H1 (cell line): ENCODE results near the gene SBNO1. TPM values are rescaled to one million over a fixed set of nuclear protein-coding genes. Genes with fewer than 3 reads are reported as not detected.

Experiments
- CTCF ChIA-PET: fragments of 300-600 bp; sonication (Branson Sonifier 250); formaldehyde crosslinking; loops from one replicate; lab custom pipeline; 2021; ENCODE audit not compliant: partially characterized antibody; lab: Charles Lee
- POLR2A ChIA-PET: fragments of 300-600 bp; sonication (Branson Sonifier 250); formaldehyde crosslinking; loops from one replicate; lab custom pipeline; 2021; ENCODE audit warnings: inconsistent platforms; ENCODE audit not compliant: partially characterized antibody; lab: Charles Lee
- DNase-seq, 2 experiments: peaks; one replicate each; pipeline versions ENCODE4 v3.0.0 to v3.0.0-alpha.2; 2010 to 2022; ENCODE audit warnings: low spot score in 2 of 2, low read depth in 1 of 2, mixed read lengths in 1 of 2
- FAIRE-seq: peaks from 2 replicates; lab custom pipeline; 2011; peaks lifted over from hg19 to GRCh38; lab: Jason Lieb, UNC
- H2AFZ ChIP-seq: 2 replicates; pipeline ENCODE4 v1.8.1; 2012; ENCODE audit warnings: low read length, inconsistent platforms
- H2AK5ac ChIP-seq: 2 replicates; pipeline ENCODE4 v1.6.1; 2013; ENCODE audit warnings: low read depth, low read length
- H2BK120ac ChIP-seq: replicated peaks from 2 replicates; pipeline ENCODE3; 2013; ENCODE audit warnings: low read depth, low read length, inconsistent platforms
- H2BK12ac ChIP-seq: 2 replicates; pipeline ENCODE4 v1.6.1; 2013; ENCODE audit warnings: low read depth, low read length
- H2BK15ac ChIP-seq: 2 replicates; pipeline ENCODE4 v1.6.1; 2013; ENCODE audit warnings: low read length
- H2BK20ac ChIP-seq: 2 replicates; pipeline ENCODE4 v1.6.1; 2013; ENCODE audit warnings: low read length
- H2BK5ac ChIP-seq: 2 replicates; pipeline ENCODE4 v1.6.1; 2013; ENCODE audit warnings: low read depth, low read length
- H3K14ac ChIP-seq: 2 replicates; pipeline ENCODE4 v1.6.1; 2013; ENCODE audit warnings: inconsistent platforms; ENCODE audit not compliant: insufficient read length
- H3K18ac ChIP-seq: 2 replicates; pipeline ENCODE4 v1.6.1; 2013; ENCODE audit warnings: low read length; ENCODE audit errors: extremely low read depth
- H3K23ac ChIP-seq: 2 replicates; pipeline ENCODE4 v1.6.1; 2013; ENCODE audit warnings: inconsistent platforms; ENCODE audit not compliant: insufficient read length
- H3K23me2 ChIP-seq: 2 replicates; pipeline ENCODE4 v1.6.1; 2013; ENCODE audit warnings: low read depth, low read length
- H3K27ac ChIP-seq: 2 replicates; pipeline ENCODE4 v1.6.1; 2011; ENCODE audit warnings: low read depth, low read length, inconsistent platforms
- H3K27me3 ChIP-seq, 4 experiments: replicated peaks in 1 of 4; 1 replicate in 1 of 4; 2 replicates in 3 of 4; pipeline versions ENCODE4 v1.6.1 to v1.8.1; 2011 to 2013; ENCODE audit warnings: low read length in 3 of 4, mild to moderate bottlenecking in 3 of 4, inconsistent platforms in 2 of 4, mixed read lengths in 2 of 4, moderate library complexity in 1 of 4; ENCODE audit not compliant: control insufficient read depth in 3 of 4, insufficient read depth in 3 of 4; ENCODE audit errors: extremely low read depth in 1 of 4
- H3K36me3 ChIP-seq, 4 experiments: 2 replicates each; pipeline versions ENCODE4 v1.6.1 to v1.8.1; 2011 to 2013; ENCODE audit warnings: mild to moderate bottlenecking in 4 of 4, low read length in 3 of 4, moderate library complexity in 2 of 4, control low read depth in 1 of 4, inconsistent platforms in 1 of 4; ENCODE audit not compliant: insufficient read depth in 4 of 4, control insufficient read depth in 2 of 4
- H3K4ac ChIP-seq: replicated peaks from 2 replicates; pipeline ENCODE3; 2013; ENCODE audit warnings: low read length, low read depth, mixed read lengths, inconsistent platforms; ENCODE audit not compliant: insufficient read length
- H3K4me1 ChIP-seq, 4 experiments: replicated peaks in 1 of 4; 1 replicate in 1 of 4; 2 replicates in 3 of 4; pipeline versions ENCODE4 v1.6.1 to v1.8.1; 2011 to 2013; ENCODE audit warnings: low read length in 3 of 4, inconsistent platforms in 2 of 4, mixed read lengths in 1 of 4; ENCODE audit not compliant: insufficient read depth in 4 of 4, control insufficient read depth in 3 of 4
- H3K4me2 ChIP-seq, 2 experiments: 2 replicates each; pipeline versions ENCODE4 v1.6.1 to v1.8.1; 2011 to 2013; ENCODE audit warnings: low read depth in 2 of 2, low read length in 2 of 2, control low read depth in 1 of 2, inconsistent platforms in 1 of 2, mild to moderate bottlenecking in 1 of 2; ENCODE audit not compliant: insufficient read depth in 1 of 2
- H3K4me3 ChIP-seq, 4 experiments: fragments of 200-600, 300-600 bp in 1 of 4; sonication (generic), shearing (Covaris generic), sonication (Bioruptor Twin) in 1 of 4; 2 replicates each; pipeline versions ENCODE4 v1.5.1 to v1.8.1; 2011 to 2016; ENCODE audit warnings: low read length in 4 of 4, low read depth in 3 of 4, control low read depth in 2 of 4, inconsistent platforms in 2 of 4, mild to moderate bottlenecking in 2 of 4, mixed read lengths in 1 of 4, moderate library complexity in 1 of 4; ENCODE audit not compliant: insufficient read depth in 2 of 4; ENCODE audit errors: extremely low read depth in 1 of 4
- H3K56ac ChIP-seq: replicated peaks from 2 replicates; pipeline ENCODE3; 2013; ENCODE audit warnings: low read depth, mild to moderate bottlenecking, mixed read lengths, low read length, inconsistent platforms; ENCODE audit not compliant: insufficient read length
- H3K79me1 ChIP-seq: 2 replicates; pipeline ENCODE4 v1.6.1; 2013; ENCODE audit warnings: low read depth, low read length, control low read depth
- H3K79me2 ChIP-seq, 2 experiments: 2 replicates each; pipeline versions ENCODE4 v1.6.1 to v1.8.1; 2012 to 2013; ENCODE audit warnings: low read length in 2 of 2, mild to moderate bottlenecking in 2 of 2, inconsistent platforms in 1 of 2; ENCODE audit not compliant: insufficient read depth in 2 of 2, control insufficient read depth in 1 of 2
- H3K9ac ChIP-seq, 4 experiments: replicated peaks in 1 of 4; 1 replicate in 1 of 4; 2 replicates in 3 of 4; pipeline versions ENCODE4 v1.6.1 to v1.8.1; 2011 to 2013; ENCODE audit warnings: low read depth in 3 of 4, low read length in 3 of 4, control low read depth in 2 of 4, mild to moderate bottlenecking in 2 of 4, moderate library complexity in 2 of 4, inconsistent platforms in 1 of 4; ENCODE audit errors: extremely low read depth in 1 of 4
- H3K9me3 ChIP-seq, 2 experiments: 2 replicates each; pipeline versions ENCODE4 v1.6.1 to v1.8.1; 2012 to 2013; ENCODE audit warnings: mild to moderate bottlenecking in 2 of 2, moderate library complexity in 2 of 2, control low read depth in 1 of 2, inconsistent platforms in 1 of 2, low read depth in 1 of 2, low read length in 1 of 2, mixed read lengths in 1 of 2; ENCODE audit not compliant: insufficient read depth in 2 of 2
- H4K20me1 ChIP-seq, 2 experiments: replicated peaks in 1 of 2; 2 replicates each; pipeline versions ENCODE3 to v1.8.1; 2011 to 2013; ENCODE audit warnings: inconsistent platforms in 2 of 2, low read length in 2 of 2, mild to moderate bottlenecking in 1 of 2; ENCODE audit not compliant: insufficient read depth in 2 of 2, control insufficient read depth in 1 of 2
- H4K5ac ChIP-seq: 2 replicates; pipeline ENCODE4 v1.6.1; 2013; ENCODE audit warnings: low read length, low read depth, mixed read lengths, inconsistent platforms; ENCODE audit not compliant: insufficient read length
- H4K8ac ChIP-seq: 2 replicates; pipeline ENCODE4 v1.8.0; 2013; ENCODE audit warnings: mild to moderate bottlenecking, moderate library complexity, low read length, inconsistent platforms; ENCODE audit not compliant: insufficient read depth; ENCODE audit errors: extremely low read depth
- H4K91ac ChIP-seq: replicated peaks from 2 replicates; pipeline ENCODE3; 2013; ENCODE audit warnings: low read length, mixed read lengths, inconsistent platforms; ENCODE audit not compliant: insufficient read length
- ASH2L ChIP-seq: fragments of 200-600, 300-600 bp; sonication (generic); IDR thresholded peaks from one replicate; pipeline ENCODE4 v1.7.1; 2017; ENCODE audit warnings: low read length
- EP300 ChIP-seq, 2 experiments: IDR thresholded peaks; 1 replicate in 1 of 2; 2 replicates in 1 of 2; pipeline ENCODE4 v1.6.1; 2011 to 2012; ENCODE audit warnings: low read depth in 2 of 2, low read length in 2 of 2, mild to moderate bottlenecking in 2 of 2, borderline replicate concordance in 1 of 2, inconsistent platforms in 1 of 2, moderate library complexity in 1 of 2
- EZH2 ChIP-seq: fragments of 200-600 bp; sonication (generic); IDR thresholded peaks from 2 replicates; pipeline ENCODE4 v1.7.1; 2012; ENCODE audit warnings: low read depth, mild to moderate bottlenecking, moderate library complexity, low read length, inconsistent platforms; ENCODE audit not compliant: severe bottlenecking
- FOSL1 ChIP-seq: IDR thresholded peaks from 2 replicates; pipeline ENCODE4 v1.6.1; 2011; ENCODE audit warnings: mild to moderate bottlenecking, low read depth, low read length, moderate library complexity; ENCODE audit not compliant: insufficient read depth
- HDAC2 ChIP-seq, 2 experiments: fragments of 300-600 bp in 1 of 2; sonication (generic) in 1 of 2; IDR thresholded peaks; 2 replicates each; pipeline ENCODE4 v1.6.1; 2011 to 2012; ENCODE audit warnings: low read depth in 2 of 2, low read length in 2 of 2, mild to moderate bottlenecking in 2 of 2, moderate library complexity in 2 of 2, borderline replicate concordance in 1 of 2, inconsistent platforms in 1 of 2
- JUN ChIP-seq: IDR thresholded peaks from 2 replicates; pipeline ENCODE4 v1.6.1; 2011; ENCODE audit warnings: low read depth, mild to moderate bottlenecking, improper control_type of control experiment, low read length
- KDM5A ChIP-seq: fragments of 200-600 bp; IDR thresholded peaks from 2 replicates; pipeline ENCODE4 v1.7.1; 2012; ENCODE audit warnings: mild to moderate bottlenecking, low read length, inconsistent platforms, mixed read lengths
- SIN3A ChIP-seq, 2 experiments: IDR thresholded peaks in 1 of 2; conservative IDR thresholded peaks in 1 of 2; 2 replicates each; pipeline ENCODE4 v1.6.1; 2011 to 2012; ENCODE audit warnings: low read length in 2 of 2, improper control_type of control experiment in 1 of 2, low read depth in 1 of 2, mild to moderate bottlenecking in 1 of 2
- SIX5 ChIP-seq: IDR thresholded peaks from 2 replicates; pipeline ENCODE4 v1.6.1; 2011; ENCODE audit warnings: mild to moderate bottlenecking, low read depth, low read length
- SP1 ChIP-seq: IDR thresholded peaks from 2 replicates; pipeline ENCODE4 v1.6.1; 2011; ENCODE audit warnings: low read depth, low read length
- SUZ12 ChIP-seq: fragments of 200-600 bp; sonication (generic); IDR thresholded peaks from 2 replicates; pipeline ENCODE4 v1.6.1; 2012; ENCODE audit warnings: mild to moderate bottlenecking, inconsistent platforms, low read length, moderate library complexity, mixed read lengths
- TBP ChIP-seq: IDR thresholded peaks from 2 replicates; pipeline ENCODE4 v1.6.1; 2011; ENCODE audit warnings: low read depth, low read length, improper control_type of control experiment
- ZNF274 ChIP-seq: IDR thresholded peaks from 2 replicates; pipeline ENCODE4 v1.7.0; 2012; ENCODE audit warnings: low read length, borderline replicate concordance; ENCODE audit errors: extremely low read depth
- WGBS, 2 experiments: shearing (Covaris generic) in 1 of 2; methylation state at CpG; one replicate each; pipeline versions ENCODE4 v1.1.6 to v1.1.7; 2013 to 2015; ENCODE audit warnings: low lambda C conversion rate in 2 of 2, mixed read lengths in 2 of 2, inconsistent platforms in 1 of 2, low coverage in 1 of 2, missing lambda C conversion rate in 1 of 2; ENCODE audit not compliant: insufficient replicate concordance in 2 of 2, insufficient coverage in 1 of 2, insufficient read length in 1 of 2; ENCODE audit errors: extremely low coverage in 1 of 2, missing lambda C conversion rate in 1 of 2; 5-methylcytosine and 5-hydroxymethylcytosine counted together
- polyA plus RNA-seq, 7 experiments: library from polyadenylated mRNA; depleted of rRNA in 3 of 7; stranded (reverse) in 5 of 7; unstranded in 2 of 7; fragments of >200 nt in 5 of 7; fragments of 200-250 nt in 2 of 7; gene quantifications; 1 replicate in 5 of 7; 2 replicates in 1 of 7; 4 replicates in 1 of 7; pipeline versions ENCODE4 v1.2.1 to v1.2.3, GENCODE V29; 2011 to 2013; ENCODE audit warnings: missing spikeins in 2 of 7, mixed read lengths in 2 of 7
- total RNA-seq: library from RNA; stranded (reverse); fragmentation: NEBNext Ultra II Directional; extraction: Animal tissue kit (Norgen Biotek cat#: 25700); gene quantifications from 2 replicates; pipeline ENCODE4 v1.2.1, GENCODE V29; 2021

SBNO1 gene
- total and polyA plus RNA-seq, 2 of the 8 experiments (the other 6 are each of a cell fraction or from before 2014, with no cell fraction given) = 6.7 to 57.7 TPM

- Histone ChIP-seq H3K56ac (no peak overlapping the region), H4K20me1 (peaks cover 10 to 27% of the 10 kb centered on the region in 2 experiments), H3K27me3 (peaks cover 1 to 32% (median 20%) of the 10 kb centered on the region in 4 experiments), H2BK5ac (no peak overlapping the region), H2AK5ac (no peak overlapping the region), H2BK12ac (no peak overlapping the region), H3K18ac (no peak overlapping the region), H3K23ac (no peak overlapping the region), H2BK15ac (no peak overlapping the region), H3K79me2 (no peaks in the 10 kb centered on the region), H3K4me2 (no peak overlapping the region), H3K36me3 (peaks cover 2 to 14% (median 7%) of the 10 kb centered on the region in 4 experiments; a peak in 6 of 8 replicates), H3K79me1 (no peaks in the 10 kb centered on the region), H3K14ac (no peak overlapping the region), H3K9me3 (no peaks in the 10 kb centered on the region), H3K4ac (no peak overlapping the region), H3K4me1 (no peaks in the 10 kb centered on the region), H4K8ac (no peak overlapping the region; the same call in 1 of the 2 replicates), H4K91ac (no peak overlapping the region), H3K23me2 (no peaks in the 10 kb centered on the region), H3K9ac (no peak overlapping the region), H2BK120ac (no peak overlapping the region), H3K4me3 (no peak overlapping the region), H3K27ac (no peak overlapping the region), H2BK20ac (no peak overlapping the region), H4K5ac (no peak overlapping the region), H2AFZ (no peak overlapping the region)
- FAIRE-seq (no peak), DNase-seq (no peak)
- 92% methylated on average over 2 of the region's 2 CpGs; no CpG with 5 or more reads in 1 of the 2 experiments for WGBS, 2 experiments
- POLR2A ChIA-PET = interaction anchor here (1.0 to 1.4 kb wide), 4 partner anchors 10 to 167 kb away, joined by 3 to 5 read pairs (median 4); no protein-coding TSS in a partner anchor
- CTCF ChIA-PET = interaction anchor here (1.1 to 1.3 kb wide), 3 partner anchors 63 to 186 kb away, joined by 3 to 4 read pairs (median 3); no protein-coding TSS in a partner anchor
- TF ChIP-seq TBP (no peak), ASH2L (no peak), EZH2 (no peak), ZNF274 (no peak), SP1 (no peak), HDAC2 (IDR thresholded peaks at IDR 0.05; ENCODE audit: borderline replicate concordance in 1 of 2, low read depth in 2 of 2, low read length in 2 of 2) (no peak), JUN (no peak), SUZ12 (no peak), FOSL1 (no peak), KDM5A (no peak), SIN3A (conservative IDR thresholded peaks at IDR 0.05 in 1 of 2, IDR thresholded peaks at IDR 0.05 in 1 of 2; ENCODE audit: low read depth in 1 of 2, low read length in 2 of 2) (no peak), EP300 (IDR thresholded peaks at IDR 0.05; ENCODE audit: borderline replicate concordance in 1 of 2, low read depth in 2 of 2, low read length in 2 of 2) (no peak), SIX5 (no peak)
Observed at GRCh38 chr12:123396543-123396942, 31.9 kb upstream of the SBNO1 start.
